ENCODE data around the gene GPR137. TPM values are rescaled to one million over a fixed set of nuclear protein-coding genes. Genes with fewer than 3 reads are reported as not detected.

GPR137 gene
- total RNA-seq, 1 donor from 2014 or later = 56.5 TPM

- no peak overlapping the region for H3K27ac Mint-ChIP-seq
- H3K36me3 Mint-ChIP-seq (ENCODE audit: insufficient read depth) = no peaks in the 10 kb centered on the region
- H3K4me1 Mint-ChIP-seq (ENCODE audit: low read depth) = peaks cover 11% of the 10 kb centered on the region
- TF ChIP-seq, protein P1, sequence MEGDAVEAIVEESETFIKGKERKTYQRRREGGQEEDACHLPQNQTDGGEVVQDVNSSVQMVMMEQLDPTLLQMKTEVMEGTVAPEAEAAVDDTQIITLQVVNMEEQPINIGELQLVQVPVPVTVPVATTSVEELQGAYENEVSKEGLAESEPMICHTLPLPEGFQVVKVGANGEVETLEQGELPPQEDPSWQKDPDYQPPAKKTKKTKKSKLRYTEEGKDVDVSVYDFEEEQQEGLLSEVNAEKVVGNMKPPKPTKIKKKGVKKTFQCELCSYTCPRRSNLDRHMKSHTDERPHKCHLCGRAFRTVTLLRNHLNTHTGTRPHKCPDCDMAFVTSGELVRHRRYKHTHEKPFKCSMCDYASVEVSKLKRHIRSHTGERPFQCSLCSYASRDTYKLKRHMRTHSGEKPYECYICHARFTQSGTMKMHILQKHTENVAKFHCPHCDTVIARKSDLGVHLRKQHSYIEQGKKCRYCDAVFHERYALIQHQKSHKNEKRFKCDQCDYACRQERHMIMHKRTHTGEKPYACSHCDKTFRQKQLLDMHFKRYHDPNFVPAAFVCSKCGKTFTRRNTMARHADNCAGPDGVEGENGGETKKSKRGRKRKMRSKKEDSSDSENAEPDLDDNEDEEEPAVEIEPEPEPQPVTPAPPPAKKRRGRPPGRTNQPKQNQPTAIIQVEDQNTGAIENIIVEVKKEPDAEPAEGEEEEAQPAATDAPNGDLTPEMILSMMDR (IDR thresholded peaks at IDR 0.05; ENCODE audit: unreplicated experiment) = peak; percentile 24
- no peak for DNase-seq (ENCODE audit: low spot score, unreplicated experiment)
- peak overlapping the region; percentile 82 for H3K4me3 Mint-ChIP-seq (ENCODE audit: low read depth)
- H3K27me3 Mint-ChIP-seq = peaks cover 3% of the 10 kb centered on the region
- no peaks in the 10 kb centered on the region for H3K9me3 Mint-ChIP-seq (ENCODE audit: low read depth)
These were observed 33.4 kb upstream of the GPR137 start for GRCh38 chr11:64252003-64252872.

DNA sequence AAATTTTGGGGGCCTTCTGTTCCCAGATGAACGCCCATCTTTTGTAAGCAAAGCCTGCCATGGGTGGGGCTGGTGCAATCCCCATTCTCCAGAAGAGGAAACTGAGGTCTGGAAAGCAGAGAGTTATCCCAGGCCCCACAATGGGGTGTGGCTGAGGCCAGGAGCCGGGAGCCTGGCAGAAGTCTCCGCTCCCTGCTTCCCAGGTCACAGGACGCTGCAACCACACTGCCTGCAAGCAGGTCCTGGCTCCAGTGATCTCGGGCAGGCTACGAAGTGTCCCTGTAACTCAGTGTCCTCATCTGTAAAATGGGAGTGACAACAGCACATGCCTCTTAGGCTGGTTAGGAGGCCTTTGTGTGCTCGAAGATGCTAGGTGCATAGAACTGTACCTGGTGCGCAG, 32.6 kb upstream of the GPR137 start:
- H3K36me3 Mint-ChIP-seq (ENCODE audit: insufficient read depth) = peaks cover 1% of the 10 kb centered on the region
- peaks cover 3% of the 10 kb centered on the region for H3K27me3 Mint-ChIP-seq
- DNase-seq (ENCODE audit: low spot score, unreplicated experiment) = no peak
- H3K27ac Mint-ChIP-seq = no peak overlapping the region
- H3K9me3 Mint-ChIP-seq (ENCODE audit: low read depth) = no peaks in the 10 kb centered on the region
- H3K4me3 Mint-ChIP-seq (ENCODE audit: low read depth) = peak overlapping the region; percentile 31
- peaks cover 7% of the 10 kb centered on the region for H3K4me1 Mint-ChIP-seq (ENCODE audit: low read depth)
- TF ChIP-seq, protein P1 (IDR thresholded peaks at IDR 0.05; ENCODE audit: unreplicated experiment) = no peak

DNA sequence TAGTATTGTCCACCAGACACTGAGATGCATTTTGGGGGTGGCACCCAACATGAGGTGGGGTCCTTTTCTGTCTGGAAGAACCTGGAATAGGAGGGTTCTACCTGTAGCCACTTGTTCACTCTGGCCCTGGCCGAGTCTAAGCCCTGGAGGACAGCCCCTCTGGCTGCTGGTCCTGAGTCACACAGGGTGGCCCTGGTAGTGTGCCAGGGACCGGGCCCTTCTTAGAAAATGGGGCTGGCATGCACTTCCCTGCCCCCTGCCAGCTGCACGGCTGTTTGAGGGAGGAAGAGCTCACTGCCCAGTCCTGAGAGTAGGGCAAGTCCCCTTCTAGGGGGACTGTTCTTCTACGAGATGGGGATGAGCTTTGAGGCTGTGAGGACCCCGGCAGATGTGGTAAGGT, 32.2 kb upstream of the GPR137 start:
- Mint-ChIP-seq H3K9me3 (ENCODE audit: low read depth) (no peaks in the 10 kb centered on the region), H3K36me3 (ENCODE audit: insufficient read depth) (peaks cover 1% of the 10 kb centered on the region), H3K27me3 (peaks cover 3% of the 10 kb centered on the region), H3K4me3 (ENCODE audit: low read depth) (peak overlapping the region; percentile 31), H3K4me1 (ENCODE audit: low read depth) (peaks cover 7% of the 10 kb centered on the region), H3K27ac (peak overlapping the region; percentile 59)
- DNase-seq (ENCODE audit: low spot score, unreplicated experiment) = no peak
- TF ChIP-seq, protein P1 (IDR thresholded peaks at IDR 0.05; ENCODE audit: unreplicated experiment) = no peak

DNA sequence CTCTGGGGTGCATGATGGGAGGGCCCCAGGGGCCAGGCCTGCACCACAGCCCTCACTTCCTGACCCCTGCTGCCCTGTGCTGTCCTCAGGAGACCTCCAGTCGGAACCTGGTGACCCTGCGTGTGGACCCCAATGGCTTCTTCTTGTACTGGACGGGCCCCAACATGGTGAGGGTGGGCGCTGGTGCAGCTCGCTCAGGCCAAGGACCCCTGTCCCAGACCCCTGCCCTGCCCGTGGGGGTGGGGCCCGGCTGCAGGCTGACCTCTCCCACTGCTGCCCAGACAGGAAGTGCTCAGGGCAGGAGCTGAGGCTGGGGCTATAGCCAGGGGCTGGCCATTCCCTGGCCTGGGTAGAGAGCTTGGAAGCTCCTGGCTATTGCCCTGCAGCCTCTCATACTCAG, 31.3 kb upstream of the GPR137 start:
- Mint-ChIP-seq H3K9me3 (ENCODE audit: low read depth) (no peaks in the 10 kb centered on the region), H3K4me3 (ENCODE audit: low read depth) (no peak overlapping the region), H3K4me1 (ENCODE audit: low read depth) (peaks cover 7% of the 10 kb centered on the region), H3K36me3 (ENCODE audit: insufficient read depth) (peaks cover 2% of the 10 kb centered on the region), H3K27ac (no peak overlapping the region), H3K27me3 (peaks cover 3% of the 10 kb centered on the region)
- TF ChIP-seq, protein P1 (IDR thresholded peaks at IDR 0.05; ENCODE audit: unreplicated experiment) = no peak
- no peak for DNase-seq (ENCODE audit: low spot score, unreplicated experiment)

GRCh38 chr11:64255135-64256128, 30.2 kb upstream of the GPR137 start:
- TF ChIP-seq, protein P1 (IDR thresholded peaks at IDR 0.05; ENCODE audit: unreplicated experiment) = no peak
- Mint-ChIP-seq H3K4me1 (ENCODE audit: low read depth) (peaks cover 7% of the 10 kb centered on the region), H3K27me3 (no peaks in the 10 kb centered on the region), H3K36me3 (ENCODE audit: insufficient read depth) (peaks cover 12% of the 10 kb centered on the region), H3K27ac (no peak overlapping the region), H3K4me3 (ENCODE audit: low read depth) (no peak overlapping the region), H3K9me3 (ENCODE audit: low read depth) (no peaks in the 10 kb centered on the region)
- DNase-seq (ENCODE audit: low spot score, unreplicated experiment) = no peak

All from progenitor cell of endocrine pancreas (in vitro differentiated cells).